ENCODE results near the gene CDC16. TPM values are rescaled to one million over a fixed set of nuclear protein-coding genes. Genes with fewer than 3 reads are reported as not detected.
"Not testable (repeated sequence)": the region's sequence is repeated elsewhere in the genome, so short reads cannot be mapped to it uniquely, and the experiment has no call there.

Gene CDC16
- total and polyA plus RNA-seq, 9 of the 15 experiments (the other 6 are each of a cell fraction or from before 2014, with no cell fraction given): 23.2 to 102 (median 51.6) TPM

DNA sequence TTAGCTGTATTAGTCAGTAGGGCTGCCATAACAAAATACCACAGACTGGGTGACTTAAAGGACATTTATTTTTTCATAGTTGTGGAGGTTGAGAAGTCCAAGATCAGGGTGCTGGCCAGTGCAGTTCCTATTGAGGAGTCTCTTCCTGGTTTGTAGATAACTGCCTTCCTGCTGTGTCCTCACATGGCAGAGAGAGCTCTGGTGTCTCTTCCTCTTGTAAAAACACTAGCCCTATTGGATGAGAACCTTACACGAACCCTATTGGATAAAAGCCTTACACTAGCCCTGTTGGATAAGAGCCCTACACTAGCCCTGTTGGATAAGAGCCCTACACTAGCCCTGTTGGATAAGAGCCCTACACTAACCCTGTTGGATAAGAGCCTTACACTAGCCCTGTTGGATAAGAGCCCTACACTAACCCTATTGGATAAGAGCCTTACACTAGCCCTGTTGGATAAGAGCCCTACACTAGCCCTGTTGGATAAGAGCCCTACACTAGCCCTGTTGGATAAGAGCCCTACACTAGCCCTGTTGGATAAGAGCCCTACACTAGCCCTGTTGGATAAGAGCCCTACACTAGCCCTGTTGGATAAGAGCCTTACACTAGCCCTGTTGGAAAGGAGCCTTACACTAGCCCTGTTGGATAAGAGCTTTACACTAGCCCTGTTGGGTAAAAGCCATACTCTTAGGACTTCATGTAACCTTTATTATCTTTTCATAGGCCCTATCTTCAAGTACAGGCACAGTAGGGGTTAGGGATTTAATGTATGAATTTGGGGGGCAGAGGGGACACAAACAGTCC lies 17.1 kb downstream of the CDC16 start:
- in situ Hi-C loops (cut with MboI); H3K4me1 ChIP-seq (replicated peaks in 1 of 2; ENCODE audit: control insufficient read depth in 2 of 2, insufficient read depth in 2 of 2, low read length in 2 of 2); intact Hi-C loops (cut with micrococcal nuclease); H3K79me2 ChIP-seq (ENCODE audit: control insufficient read depth, insufficient read depth, low read length); H3K9me1 ChIP-seq (ENCODE audit: control insufficient read depth, insufficient read depth, low read length); BruUV-seq (replicated peaks); H3K9ac ChIP-seq (ENCODE audit: insufficient read depth in 1 of 2, low read depth in 2 of 2, low read length in 2 of 2); H4K20me1 ChIP-seq (replicated peaks; ENCODE audit: control insufficient read depth, insufficient read depth, low read length); H3K4me3 ChIP-seq; H3K9me3 ChIP-seq (replicated peaks; ENCODE audit: control insufficient read depth, insufficient read depth, low read depth, low read length); H3K27me3 ChIP-seq (ENCODE audit: control insufficient read depth in 2 of 2, insufficient read depth in 2 of 2, low read length in 2 of 2); CTCF ChIA-PET (ENCODE audit: low intra/inter-chr PET ratio); TF ChIP-seq JUND (IDR thresholded peaks at IDR 0.05; ENCODE audit: borderline replicate concordance, low read depth, low read length): not testable (repeated sequence)
- peak; percentile 62 for FAIRE-seq
- DNase-seq (ENCODE audit: extremely low read depth in 1 of 4, low spot score in 3 of 4): peak in 2 of 4 experiments; percentile 45 to 56
- ATAC-seq: peak; percentile 92
- Histone ChIP-seq H3K27ac (ENCODE audit: extremely low read depth, low read depth, low read length) (peak overlapping the region; percentile 70), H3K36me3 (ENCODE audit: control insufficient read depth, insufficient read depth, low read length) (peaks cover 85% of the 10 kb centered on the region), H3K4me2 (ENCODE audit: insufficient read depth, low read length) (peak overlapping the region; percentile 33; the same call in 1 of the 2 replicates), H2AFZ (ENCODE audit: low read depth, low read length) (0 out of 2 replicates have a peak overlapping the region, but pooled peaks have one; percentile 27)
- POLR2A ChIA-PET: interaction anchor here (1.0 to 1.7 kb wide), 4 partner anchors 12 to 47 kb away, joined by 3 to 10 read pairs (median 4); no protein-coding TSS in a partner anchor
- 25% methylated on average over 1 of the region's 1 CpG for WGBS (ENCODE audit: insufficient coverage, low coverage, missing lambda C conversion rate)
- TF ChIP-seq, protein P1, sequence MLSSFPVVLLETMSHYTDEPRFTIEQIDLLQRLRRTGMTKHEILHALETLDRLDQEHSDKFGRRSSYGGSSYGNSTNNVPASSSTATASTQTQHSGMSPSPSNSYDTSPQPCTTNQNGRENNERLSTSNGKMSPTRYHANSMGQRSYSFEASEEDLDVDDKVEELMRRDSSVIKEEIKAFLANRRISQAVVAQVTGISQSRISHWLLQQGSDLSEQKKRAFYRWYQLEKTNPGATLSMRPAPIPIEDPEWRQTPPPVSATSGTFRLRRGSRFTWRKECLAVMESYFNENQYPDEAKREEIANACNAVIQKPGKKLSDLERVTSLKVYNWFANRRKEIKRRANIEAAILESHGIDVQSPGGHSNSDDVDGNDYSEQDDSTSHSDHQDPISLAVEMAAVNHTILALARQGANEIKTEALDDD (IDR thresholded peaks at IDR 0.05): peak; percentile 95
- TF ChIP-seq ELF1 (tag; IDR thresholded peaks at IDR 0.05): peak; percentile 62; the same call in 1 of the 2 replicates
- peak; percentile 100 for TF ChIP-seq MYNN (IDR thresholded peaks at IDR 0.05)
- peak; percentile 81 for TF ChIP-seq MYNN (CRISPR knock-in tag; IDR thresholded peaks at IDR 0.05)
- TF ChIP-seq, protein P2, sequence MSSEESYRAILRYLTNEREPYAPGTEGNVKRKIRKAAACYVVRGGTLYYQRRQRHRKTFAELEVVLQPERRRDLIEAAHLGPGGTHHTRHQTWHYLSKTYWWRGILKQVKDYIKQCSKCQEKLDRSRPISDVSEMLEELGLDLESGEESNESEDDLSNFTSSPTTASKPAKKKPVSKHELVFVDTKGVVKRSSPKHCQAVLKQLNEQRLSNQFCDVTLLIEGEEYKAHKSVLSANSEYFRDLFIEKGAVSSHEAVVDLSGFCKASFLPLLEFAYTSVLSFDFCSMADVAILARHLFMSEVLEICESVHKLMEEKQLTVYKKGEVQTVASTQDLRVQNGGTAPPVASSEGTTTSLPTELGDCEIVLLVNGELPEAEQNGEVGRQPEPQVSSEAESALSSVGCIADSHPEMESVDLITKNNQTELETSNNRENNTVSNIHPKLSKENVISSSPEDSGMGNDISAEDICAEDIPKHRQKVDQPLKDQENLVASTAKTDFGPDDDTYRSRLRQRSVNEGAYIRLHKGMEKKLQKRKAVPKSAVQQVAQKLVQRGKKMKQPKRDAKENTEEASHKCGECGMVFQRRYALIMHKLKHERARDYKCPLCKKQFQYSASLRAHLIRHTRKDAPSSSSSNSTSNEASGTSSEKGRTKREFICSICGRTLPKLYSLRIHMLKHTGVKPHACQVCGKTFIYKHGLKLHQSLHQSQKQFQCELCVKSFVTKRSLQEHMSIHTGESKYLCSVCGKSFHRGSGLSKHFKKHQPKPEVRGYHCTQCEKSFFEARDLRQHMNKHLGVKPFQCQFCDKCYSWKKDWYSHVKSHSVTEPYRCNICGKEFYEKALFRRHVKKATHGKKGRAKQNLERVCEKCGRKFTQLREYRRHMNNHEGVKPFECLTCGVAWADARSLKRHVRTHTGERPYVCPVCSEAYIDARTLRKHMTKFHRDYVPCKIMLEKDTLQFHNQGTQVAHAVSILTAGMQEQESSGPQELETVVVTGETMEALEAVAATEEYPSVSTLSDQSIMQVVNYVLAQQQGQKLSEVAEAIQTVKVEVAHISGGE (CRISPR knock-in tag; IDR thresholded peaks at IDR 0.05): peak in 1 of 3 experiments; percentile 59; a peak in 1 of 6 replicates
- TF ChIP-seq SPI1 (IDR thresholded peaks at IDR 0.05; ENCODE audit: borderline replicate concordance, low read depth, low read length): peak; percentile 22; the same call in 1 of the 2 replicates
- 0 out of 3 replicates have a peak, but pooled peaks have one; percentile 23 for TF ChIP-seq JUND (tag; IDR thresholded peaks at IDR 0.05; ENCODE audit: borderline replicate concordance, low read depth, low read length)
